Chondrocyte (in vitro differentiated cells): ENCODE results near the gene PAPOLB. TPM values are rescaled to one million over a fixed set of nuclear protein-coding genes. Genes with fewer than 3 reads are reported as not detected.
A peak's percentile ranks its signal among the peaks of the same experiment; 100 is the strongest.

ENCODE experiments used
- DNase-seq: peaks from one replicate; pipeline ENCODE4 v3.0.0; 2021; ENCODE audit warnings: mixed read lengths, low spot score
- H3K27ac Mint-ChIP-seq: one replicate; pipeline ENCODE4 v1.8.0; 2021; ENCODE audit warnings: mild to moderate bottlenecking, moderate library complexity, mixed read lengths; ENCODE audit not compliant: unreplicated experiment
- H3K27me3 Mint-ChIP-seq: 2 replicates; pipeline ENCODE4 v1.8.0; 2021; ENCODE audit warnings: low read depth, mixed read lengths
- H3K36me3 Mint-ChIP-seq: 2 replicates; pipeline ENCODE4 v1.8.0; 2021; ENCODE audit warnings: low read depth, mixed read lengths
- H3K4me1 Mint-ChIP-seq: 2 replicates; pipeline ENCODE4 v1.8.0; 2021; ENCODE audit warnings: low read depth, mild to moderate bottlenecking, mixed read lengths
- H3K4me3 Mint-ChIP-seq: one replicate; pipeline ENCODE4 v1.8.0; 2021; ENCODE audit warnings: mild to moderate bottlenecking, moderate library complexity, mixed read lengths; ENCODE audit not compliant: unreplicated experiment
- H3K9me3 Mint-ChIP-seq: 2 replicates; pipeline ENCODE4 v1.8.0; 2021; ENCODE audit warnings: low read depth, mixed read lengths
- total RNA-seq: library from RNA; stranded (reverse); gene quantifications from 3 replicates; pipeline ENCODE4 v1.2.1, GENCODE V29; 2021
- TF ChIP-seq, protein P1 (sequence below): fragments of 200-600 bp; sonication (generic); IDR thresholded peaks from 2 replicates; pipeline ENCODE4 v1.5.0; 2021; ENCODE audit warnings: antibody characterized with exemption, mild to moderate bottlenecking, moderate library complexity

The PAPOLB gene
- total RNA-seq, 1 donor from 2014 or later: 0.05 TPM

DNA sequence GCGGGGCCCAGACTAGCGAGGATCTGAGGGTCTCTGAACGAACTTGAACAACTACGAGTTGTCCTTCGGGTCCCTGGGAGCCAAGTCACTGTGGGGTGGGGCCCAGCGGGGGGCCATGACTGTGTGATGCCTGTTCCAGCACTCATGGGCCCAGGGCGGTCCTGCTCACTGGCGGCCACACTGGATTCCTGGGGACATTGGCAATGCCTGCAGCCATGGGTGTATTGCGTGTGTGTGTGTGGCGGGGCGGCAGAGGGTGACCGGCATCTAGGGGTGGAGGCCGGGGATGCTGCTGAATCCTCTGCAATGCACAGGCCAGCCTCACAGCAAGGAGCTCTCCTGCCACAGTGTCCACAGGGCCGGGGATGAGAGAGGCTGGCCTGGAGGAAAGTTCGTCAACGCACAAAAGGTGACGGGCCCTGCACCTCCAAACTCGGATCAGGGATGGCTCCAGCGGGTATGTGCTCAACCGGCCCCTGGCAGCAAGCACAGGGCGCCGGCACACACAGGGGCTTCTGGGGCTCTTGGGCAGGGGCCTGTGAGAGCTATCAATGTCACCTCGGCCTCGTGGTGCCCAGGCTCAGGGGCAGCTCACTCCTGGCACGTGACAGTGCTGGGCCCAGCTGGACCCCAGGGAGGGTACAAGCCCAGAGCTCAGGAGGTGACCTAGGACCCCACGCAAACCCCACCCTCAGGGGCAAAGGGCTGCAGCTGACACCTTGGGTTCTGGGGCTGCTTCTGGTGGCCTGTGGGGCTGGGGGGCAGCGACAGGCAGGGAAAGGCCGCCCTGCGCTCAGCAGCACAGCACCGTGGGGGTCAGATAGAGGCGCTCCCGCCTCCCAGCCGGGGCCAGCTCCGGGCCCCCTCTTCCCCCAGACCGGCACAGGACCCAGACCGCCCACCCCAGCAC is 27.9 kb downstream of the PAPOLB start:
- no peak overlapping the region for H3K4me3 Mint-ChIP-seq
- H3K9me3 Mint-ChIP-seq: no peaks in the 10 kb centered on the region
- peaks cover 3% of the 10 kb centered on the region for H3K27me3 Mint-ChIP-seq
- TF ChIP-seq, protein P1, sequence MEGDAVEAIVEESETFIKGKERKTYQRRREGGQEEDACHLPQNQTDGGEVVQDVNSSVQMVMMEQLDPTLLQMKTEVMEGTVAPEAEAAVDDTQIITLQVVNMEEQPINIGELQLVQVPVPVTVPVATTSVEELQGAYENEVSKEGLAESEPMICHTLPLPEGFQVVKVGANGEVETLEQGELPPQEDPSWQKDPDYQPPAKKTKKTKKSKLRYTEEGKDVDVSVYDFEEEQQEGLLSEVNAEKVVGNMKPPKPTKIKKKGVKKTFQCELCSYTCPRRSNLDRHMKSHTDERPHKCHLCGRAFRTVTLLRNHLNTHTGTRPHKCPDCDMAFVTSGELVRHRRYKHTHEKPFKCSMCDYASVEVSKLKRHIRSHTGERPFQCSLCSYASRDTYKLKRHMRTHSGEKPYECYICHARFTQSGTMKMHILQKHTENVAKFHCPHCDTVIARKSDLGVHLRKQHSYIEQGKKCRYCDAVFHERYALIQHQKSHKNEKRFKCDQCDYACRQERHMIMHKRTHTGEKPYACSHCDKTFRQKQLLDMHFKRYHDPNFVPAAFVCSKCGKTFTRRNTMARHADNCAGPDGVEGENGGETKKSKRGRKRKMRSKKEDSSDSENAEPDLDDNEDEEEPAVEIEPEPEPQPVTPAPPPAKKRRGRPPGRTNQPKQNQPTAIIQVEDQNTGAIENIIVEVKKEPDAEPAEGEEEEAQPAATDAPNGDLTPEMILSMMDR: no peak
- DNase-seq: no peak
- H3K27ac Mint-ChIP-seq: no peak overlapping the region
- no peaks in the 10 kb centered on the region for H3K36me3 Mint-ChIP-seq
- peaks cover 4% of the 10 kb centered on the region for H3K4me1 Mint-ChIP-seq

DNA sequence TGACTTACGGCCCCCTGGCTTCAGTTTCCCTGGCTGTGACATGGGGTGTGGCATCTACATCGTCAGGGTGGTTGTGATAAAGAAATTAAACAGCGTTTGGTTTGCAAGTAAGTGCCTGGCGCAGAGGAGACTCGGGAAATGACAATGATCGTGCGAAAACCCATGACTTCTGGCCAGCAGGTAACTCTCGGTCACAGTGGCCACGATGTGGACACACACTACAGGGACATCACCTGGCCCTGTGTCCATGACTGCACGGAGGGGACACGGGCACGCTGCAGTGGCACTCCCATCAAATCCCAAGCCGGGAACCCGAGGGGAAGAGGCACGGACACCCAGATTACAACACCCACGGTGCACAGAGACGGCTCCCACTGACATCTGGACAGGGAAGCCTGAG is 28.7 kb downstream of the PAPOLB start:
- Mint-ChIP-seq H3K27ac (no peak overlapping the region), H3K4me3 (no peak overlapping the region), H3K27me3 (peaks cover 3% of the 10 kb centered on the region), H3K4me1 (peaks cover 4% of the 10 kb centered on the region), H3K9me3 (no peaks in the 10 kb centered on the region), H3K36me3 (no peaks in the 10 kb centered on the region)
- TF ChIP-seq, protein P1: no peak
- DNase-seq: no peak

DNA sequence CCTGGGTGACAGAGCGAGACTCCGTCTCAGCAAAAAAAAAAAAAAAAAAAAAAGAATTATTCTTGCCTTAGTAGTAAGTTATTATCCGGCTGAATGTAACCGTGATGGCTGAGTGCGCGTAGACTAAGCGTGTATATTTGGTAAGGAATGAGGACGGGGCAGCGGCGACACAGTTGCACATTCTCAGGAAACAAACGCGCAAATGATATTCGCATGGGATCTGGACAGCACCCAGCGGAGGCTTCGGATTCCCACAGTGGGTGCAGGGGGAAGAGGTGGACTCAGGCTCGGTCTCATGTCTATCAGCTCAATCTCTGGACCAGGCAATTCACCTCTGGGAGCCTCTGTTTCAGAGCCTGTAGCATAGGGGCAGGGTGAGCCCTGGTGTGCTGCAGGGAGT is 29.1 kb downstream of the PAPOLB start:
- H3K27ac Mint-ChIP-seq: no peak overlapping the region
- DNase-seq: no peak
- peaks cover 4% of the 10 kb centered on the region for H3K4me1 Mint-ChIP-seq
- H3K9me3 Mint-ChIP-seq: no peaks in the 10 kb centered on the region
- TF ChIP-seq, protein P1: no peak
- H3K4me3 Mint-ChIP-seq: no peak overlapping the region
- H3K36me3 Mint-ChIP-seq: no peaks in the 10 kb centered on the region
- H3K27me3 Mint-ChIP-seq: peaks cover 3% of the 10 kb centered on the region

DNA sequence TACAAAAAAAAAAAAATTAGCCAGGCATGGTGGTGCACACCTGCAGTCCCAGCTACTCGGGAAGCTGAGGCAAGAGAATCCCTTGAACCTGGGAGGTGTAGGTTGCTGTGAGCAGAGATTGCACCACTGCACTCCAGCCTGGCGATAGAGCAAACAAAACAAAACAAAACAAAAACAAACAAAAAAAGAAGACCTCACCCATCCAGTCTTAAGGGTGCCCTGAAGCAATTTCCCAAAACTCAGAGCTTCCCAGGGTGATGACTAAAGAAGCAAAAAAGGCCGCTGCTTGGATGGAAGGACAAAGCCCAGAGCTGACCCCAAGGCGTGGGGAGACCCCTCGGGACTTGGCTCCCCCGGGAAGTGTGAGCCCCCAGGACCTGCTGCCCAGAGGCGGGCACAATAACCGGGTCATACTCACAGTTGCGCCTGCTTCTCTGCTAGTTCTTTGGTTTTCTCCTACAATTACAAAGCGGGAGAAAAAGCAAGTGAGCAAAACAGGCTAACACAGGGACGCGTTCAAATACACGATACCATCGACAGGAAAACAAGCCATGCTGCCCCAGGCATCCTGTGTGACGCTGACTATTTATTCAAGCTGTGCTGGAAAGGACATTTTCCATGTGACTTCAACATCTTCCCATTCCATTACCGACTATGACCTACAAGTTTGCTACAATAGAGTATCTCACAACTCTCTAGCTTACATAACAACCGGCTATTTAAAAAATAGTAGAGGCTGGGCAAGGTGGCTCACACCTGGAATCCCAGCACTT is 29.9 kb downstream of the PAPOLB start:
- Mint-ChIP-seq H3K27ac (no peak overlapping the region), H3K4me1 (no peaks in the 10 kb centered on the region)

DNA sequence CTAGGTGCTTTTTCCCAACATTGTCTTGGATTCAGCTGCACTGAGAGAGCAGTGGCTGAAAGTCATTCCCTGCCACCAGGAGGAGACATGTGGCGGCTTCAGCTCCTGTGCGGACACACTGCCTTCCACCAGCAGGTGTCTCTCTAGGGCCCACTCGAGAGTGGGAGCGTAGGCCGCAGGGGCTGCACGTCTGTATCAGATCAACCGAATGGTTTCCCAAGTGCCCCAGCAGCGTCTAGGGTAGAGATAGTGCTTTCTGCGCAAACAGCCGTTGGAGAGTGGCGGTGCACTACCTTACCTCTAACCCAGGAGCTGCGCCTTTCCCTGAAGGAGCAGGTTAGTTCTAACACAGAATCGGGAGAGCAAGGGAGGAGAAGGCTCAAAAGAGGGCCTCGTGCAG is 31.7 kb downstream of the PAPOLB start:
- DNase-seq: no peak

More for the DNA sequence above, 29.9 kb downstream of the PAPOLB start:
- H3K4me3 Mint-ChIP-seq: no peak overlapping the region
- TF ChIP-seq, protein P1: no peak
- no peaks in the 10 kb centered on the region for H3K9me3 Mint-ChIP-seq
- DNase-seq: no peak
- no peaks in the 10 kb centered on the region for H3K27me3 Mint-ChIP-seq
- H3K36me3 Mint-ChIP-seq: no peaks in the 10 kb centered on the region

More for the DNA sequence above, 31.7 kb downstream of the PAPOLB start:
- TF ChIP-seq, protein P1: peak; percentile 84
- Mint-ChIP-seq H3K27ac (no peak overlapping the region), H3K4me3 (no peak overlapping the region), H3K9me3 (no peaks in the 10 kb centered on the region), H3K4me1 (no peaks in the 10 kb centered on the region), H3K36me3 (no peaks in the 10 kb centered on the region), H3K27me3 (no peaks in the 10 kb centered on the region)
